Stimulated activated effector memory CD8-positive, alpha-beta T cell treated with anti-CD3 and anti-CD28 coated beads, Interleukin-12 subunit alpha, Interleukin-12 subunit beta, amount 100 ng/mL, for 72 hours (primary cell): ENCODE results near the gene C2orf81.

ENCODE experiments used
- ATAC-seq: fragments of 150-1000 bp; cut with Tn5 transposase; 2 replicates; pipeline ENCODE4 v1.10.0; 2021
- DNase-seq, 2 donors: peaks; one replicate each; pipeline ENCODE4 v3.0.0; 2021 to 2022; ENCODE audit warnings: low spot score in 2 of 2
- H3K27ac Mint-ChIP-seq: one replicate; pipeline ENCODE4 v1.8.0; 2022; ENCODE audit warnings: mild to moderate bottlenecking, mixed read lengths
- H3K36me3 Mint-ChIP-seq: one replicate; pipeline ENCODE4 v1.8.0; 2022; ENCODE audit warnings: mild to moderate bottlenecking, mixed read lengths
- H3K4me1 Mint-ChIP-seq: one replicate; pipeline ENCODE4 v1.8.0; 2022; ENCODE audit warnings: mixed read lengths
- H3K4me3 Mint-ChIP-seq: one replicate; pipeline ENCODE4 v1.8.0; 2022; ENCODE audit warnings: mild to moderate bottlenecking, mixed read lengths
- H3K9me3 Mint-ChIP-seq: one replicate; pipeline ENCODE4 v1.8.0; 2022; ENCODE audit warnings: mixed read lengths

The C2orf81 gene

DNA sequence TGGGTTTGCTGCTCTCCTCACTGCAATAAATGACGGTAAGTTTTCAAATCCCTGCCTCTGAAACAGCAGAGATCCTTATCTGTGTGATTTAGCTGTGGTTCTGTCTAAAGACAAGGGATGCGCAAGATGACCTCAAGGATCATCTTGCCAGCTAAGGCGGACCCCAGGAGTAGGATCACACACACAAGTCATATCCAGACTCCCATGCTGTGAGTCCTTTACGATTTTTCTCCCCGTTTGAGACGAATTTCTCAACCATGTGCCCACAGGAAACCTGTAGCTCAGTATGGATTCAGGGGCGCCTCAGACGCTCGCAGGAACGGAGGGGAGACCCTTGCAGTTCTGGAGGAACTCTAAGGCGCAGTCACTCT lies 30.2 kb downstream of the C2orf81 start:
- Mint-ChIP-seq H3K27ac (peak overlapping the region; percentile 97), H3K4me3 (peak overlapping the region; percentile 75), H3K36me3 (no peaks in the 10 kb centered on the region), H3K4me1 (no peaks in the 10 kb centered on the region), H3K9me3 (no peaks in the 10 kb centered on the region)
- DNase-seq (no peak), ATAC-seq (peak; percentile 16)

GRCh38 chr2:74390606-74391005 lies 30.8 kb downstream of the C2orf81 start:
- H3K9me3 Mint-ChIP-seq = no peaks in the 10 kb centered on the region
- ATAC-seq (no peak), DNase-seq (no peak)
- no peaks in the 10 kb centered on the region for H3K36me3 Mint-ChIP-seq
- H3K4me1 Mint-ChIP-seq = no peaks in the 10 kb centered on the region
- H3K27ac Mint-ChIP-seq = no peak overlapping the region
- peak overlapping the region; percentile 75 for H3K4me3 Mint-ChIP-seq

DNA sequence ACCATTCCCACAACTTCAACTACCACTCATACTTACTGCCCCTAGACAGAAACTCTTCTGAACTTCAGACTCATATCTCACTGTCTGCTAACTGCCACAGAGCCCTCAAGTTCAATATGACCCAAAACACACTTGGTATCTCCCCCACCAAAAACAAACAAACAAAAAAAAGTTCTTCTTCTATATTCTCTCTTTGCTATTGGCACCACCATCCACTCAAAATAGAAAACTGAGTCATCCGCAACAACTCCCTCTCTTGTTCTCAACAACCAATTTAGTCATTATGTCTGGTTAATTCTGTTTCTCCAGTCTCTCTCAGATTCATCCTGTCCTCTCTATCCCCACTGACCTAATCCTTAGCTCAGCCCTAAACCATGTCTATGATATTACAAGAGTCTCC lies 34.1 kb downstream of the C2orf81 start:
- H3K9me3 Mint-ChIP-seq = no peaks in the 10 kb centered on the region
- H3K4me1 Mint-ChIP-seq = no peaks in the 10 kb centered on the region
- peaks cover 4% of the 10 kb centered on the region for H3K36me3 Mint-ChIP-seq
- no peak overlapping the region for H3K27ac Mint-ChIP-seq
- no peak for DNase-seq
- no peak overlapping the region for H3K4me3 Mint-ChIP-seq
- ATAC-seq = peak; percentile 90

- ATAC-seq = no peak
- Mint-ChIP-seq H3K4me3 (no peak overlapping the region), H3K9me3 (no peaks in the 10 kb centered on the region), H3K36me3 (peaks cover 6% of the 10 kb centered on the region), H3K27ac (no peak overlapping the region), H3K4me1 (peaks cover 16% of the 10 kb centered on the region)
- DNase-seq = no peak
These were observed 36.0 kb downstream of the C2orf81 start for GRCh38 chr2:74385396-74385795.

- DNase-seq = no peak
- H3K9me3 Mint-ChIP-seq = no peaks in the 10 kb centered on the region
- peak overlapping the region; percentile 39 for H3K27ac Mint-ChIP-seq
- peaks cover 6% of the 10 kb centered on the region for H3K36me3 Mint-ChIP-seq
- no peak overlapping the region for H3K4me3 Mint-ChIP-seq
- ATAC-seq = no peak
- H3K4me1 Mint-ChIP-seq = peaks cover 30% of the 10 kb centered on the region
These were observed 37.4 kb downstream of the C2orf81 start for GRCh38 chr2:74384051-74384450.

DNA sequence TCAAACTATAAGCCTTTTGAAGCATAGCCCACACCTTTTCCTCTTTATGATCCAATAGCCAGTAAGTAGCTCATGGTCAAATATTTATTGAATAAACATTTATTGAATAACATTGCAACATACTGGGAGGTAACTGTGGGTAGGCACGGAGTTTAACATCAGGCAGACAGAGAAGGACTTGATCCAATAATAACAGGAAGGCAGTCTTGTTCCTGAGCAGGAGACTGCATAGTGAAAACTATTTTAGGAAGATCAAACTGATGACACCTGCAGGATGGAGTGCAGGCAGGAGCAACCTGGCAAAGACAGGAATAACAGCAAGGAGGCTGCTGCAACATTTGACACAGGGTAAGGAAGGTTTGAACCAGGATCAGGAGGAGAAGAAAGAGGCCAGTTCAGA lies 38.2 kb downstream of the C2orf81 start:
- Mint-ChIP-seq H3K4me3 (no peak overlapping the region), H3K4me1 (peaks cover 38% of the 10 kb centered on the region), H3K9me3 (no peaks in the 10 kb centered on the region), H3K36me3 (peaks cover 9% of the 10 kb centered on the region), H3K27ac (peak overlapping the region; percentile 39)
- ATAC-seq = no peak
- no peak for DNase-seq

DNA sequence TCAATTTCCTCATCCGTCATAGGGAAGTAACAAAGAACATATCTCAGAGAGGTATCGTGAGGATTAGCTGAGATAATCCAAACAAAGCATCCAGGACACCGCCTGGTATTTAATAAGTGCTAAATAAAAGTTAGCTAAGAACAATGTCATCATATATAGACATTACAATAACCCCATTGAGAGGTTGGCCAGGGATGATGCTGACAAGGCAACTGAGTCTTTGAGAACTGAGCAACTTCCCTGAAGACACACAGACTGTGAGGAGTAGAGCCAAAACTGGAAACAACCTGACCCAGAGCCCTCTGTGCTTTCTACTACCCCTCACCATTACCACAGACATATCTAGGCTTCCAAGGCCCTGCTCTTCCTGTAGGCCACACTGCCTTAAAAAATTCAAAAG lies 39.7 kb downstream of the C2orf81 start:
- H3K27ac Mint-ChIP-seq = peak overlapping the region; percentile 43
- no peak for ATAC-seq

GRCh38 chr2:74379851-74380789 lies 41.3 kb downstream of the C2orf81 start, which contains the start of gene DCTN1:
TSS of gene DCTN1 (minus strand) at chr2:74380311. CDS start at chr2:74380037, 274 bp downstream.
- Mint-ChIP-seq H3K27ac (peak within 1 kb of the TSS; percentile 84), H3K9me3 (no peaks in the 10 kb centered on the region), H3K4me3 (peak within 1 kb of the TSS; percentile 34), H3K36me3 (peaks cover 25% of the 10 kb centered on the region), H3K4me1 (peaks cover 56% of the 10 kb centered on the region)
- ATAC-seq (peak; percentile 75), DNase-seq (no peak)

More for the DNA sequence above, 39.7 kb downstream of the C2orf81 start:
- Mint-ChIP-seq H3K36me3 (peaks cover 19% of the 10 kb centered on the region), H3K4me3 (no peak overlapping the region), H3K9me3 (no peaks in the 10 kb centered on the region), H3K4me1 (peaks cover 44% of the 10 kb centered on the region)
- no peak for DNase-seq

DNA sequence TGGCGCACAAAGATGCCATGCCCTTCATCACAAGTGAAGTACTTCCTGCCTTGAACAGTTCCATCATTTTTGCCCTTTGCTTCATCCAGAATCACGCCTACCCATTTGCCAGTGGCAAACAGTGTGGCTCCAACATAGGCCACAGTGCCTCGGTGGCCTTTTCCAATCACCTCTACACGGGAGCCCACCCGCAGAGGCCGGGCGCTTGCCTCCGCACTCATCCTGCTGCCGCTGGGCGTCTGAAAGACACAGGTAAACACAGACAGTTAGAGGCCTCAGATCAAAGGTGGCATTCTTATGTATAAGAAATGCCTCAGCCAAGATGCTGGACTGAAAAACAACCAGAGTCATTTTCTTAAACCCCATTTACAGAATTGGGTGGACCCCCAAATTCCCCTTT lies 43.4 kb downstream of the C2orf81 start:
- Mint-ChIP-seq H3K4me3 (no peak overlapping the region), H3K27ac (peak overlapping the region; percentile 84), H3K4me1 (peaks cover 69% of the 10 kb centered on the region), H3K36me3 (peaks cover 25% of the 10 kb centered on the region), H3K9me3 (no peaks in the 10 kb centered on the region)
- DNase-seq (no peak), ATAC-seq (no peak)

DNA sequence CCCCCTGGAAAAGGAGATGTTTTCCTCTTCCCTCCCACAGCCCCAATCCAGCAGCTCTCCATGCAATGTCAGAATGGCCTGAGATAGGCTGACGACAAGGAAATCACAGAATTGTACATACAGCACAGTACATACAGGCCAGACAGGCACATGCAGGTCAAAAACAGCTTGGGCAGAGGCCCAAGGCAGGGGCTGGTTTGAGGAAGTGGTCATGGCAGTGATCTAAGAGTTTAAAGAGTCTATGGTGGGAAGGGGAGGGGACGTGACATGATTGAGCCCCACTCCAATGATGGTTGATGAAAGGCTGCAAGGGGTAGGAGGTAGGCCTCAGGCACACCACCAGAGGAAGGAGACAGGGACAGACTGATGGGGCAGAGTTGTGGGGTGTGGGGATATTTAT lies 45.6 kb downstream of the C2orf81 start:
- DNase-seq (no peak), ATAC-seq (no peak)
- peak overlapping the region; percentile 7 for H3K27ac Mint-ChIP-seq
- no peak overlapping the region for H3K4me3 Mint-ChIP-seq
- H3K4me1 Mint-ChIP-seq = peaks cover 62% of the 10 kb centered on the region
- H3K9me3 Mint-ChIP-seq = no peaks in the 10 kb centered on the region
- peaks cover 26% of the 10 kb centered on the region for H3K36me3 Mint-ChIP-seq

- DNase-seq (no peak), ATAC-seq (no peak)
- Mint-ChIP-seq H3K4me1 (peaks cover 50% of the 10 kb centered on the region), H3K36me3 (peaks cover 38% of the 10 kb centered on the region), H3K4me3 (no peak overlapping the region), H3K9me3 (no peaks in the 10 kb centered on the region), H3K27ac (no peak overlapping the region)
These were observed 46.8 kb downstream of the C2orf81 start for GRCh38 chr2:74374509-74375205.

DNA sequence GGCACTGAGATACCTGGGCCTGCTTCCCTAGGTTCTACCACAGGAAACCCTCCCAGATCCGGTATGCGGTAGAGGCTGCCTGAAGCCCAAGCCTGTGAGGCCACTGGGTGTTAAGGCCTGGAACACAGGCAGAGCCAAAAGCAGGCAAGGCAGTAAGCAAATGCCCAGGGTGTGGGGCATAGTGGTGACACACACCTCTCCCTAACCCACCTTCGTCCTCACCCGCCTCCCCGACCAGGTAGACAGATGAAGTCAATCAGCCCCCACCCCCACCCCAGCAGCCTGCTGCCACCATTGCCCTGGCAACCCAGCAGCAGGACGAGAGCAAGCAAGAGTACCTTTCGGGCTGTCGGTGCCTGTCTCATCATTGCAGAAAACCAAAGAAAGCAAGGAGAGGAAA lies 47.4 kb downstream of the C2orf81 start:
- no peak for ATAC-seq
- no peaks in the 10 kb centered on the region for H3K9me3 Mint-ChIP-seq
- H3K27ac Mint-ChIP-seq = no peak overlapping the region
- H3K36me3 Mint-ChIP-seq = peaks cover 44% of the 10 kb centered on the region
- DNase-seq = no peak
- H3K4me3 Mint-ChIP-seq = no peak overlapping the region
- peaks cover 44% of the 10 kb centered on the region for H3K4me1 Mint-ChIP-seq

GRCh38 chr2:74373221-74373676 lies 48.2 kb downstream of the C2orf81 start:
- peak overlapping the region; percentile 49 for H3K27ac Mint-ChIP-seq
- no peaks in the 10 kb centered on the region for H3K9me3 Mint-ChIP-seq
- H3K4me1 Mint-ChIP-seq = peaks cover 36% of the 10 kb centered on the region
- ATAC-seq (no peak), DNase-seq (no peak)
- peaks cover 49% of the 10 kb centered on the region for H3K36me3 Mint-ChIP-seq
- H3K4me3 Mint-ChIP-seq = no peak overlapping the region

- H3K4me3 Mint-ChIP-seq = no peak overlapping the region
- ATAC-seq (no peak), DNase-seq (no peak)
- H3K36me3 Mint-ChIP-seq = peaks cover 49% of the 10 kb centered on the region
- peaks cover 31% of the 10 kb centered on the region for H3K4me1 Mint-ChIP-seq
- H3K27ac Mint-ChIP-seq = peak overlapping the region; percentile 49
- no peaks in the 10 kb centered on the region for H3K9me3 Mint-ChIP-seq
These were observed 48.7 kb downstream of the C2orf81 start for GRCh38 chr2:74372674-74373073.

- H3K9me3 Mint-ChIP-seq = no peaks in the 10 kb centered on the region
- peaks cover 56% of the 10 kb centered on the region for H3K36me3 Mint-ChIP-seq
- peaks cover 29% of the 10 kb centered on the region for H3K4me1 Mint-ChIP-seq
- no peak overlapping the region for H3K27ac Mint-ChIP-seq
- no peak for ATAC-seq
- no peak overlapping the region for H3K4me3 Mint-ChIP-seq
- DNase-seq = no peak
These were observed 50.0 kb downstream of the C2orf81 start for GRCh38 chr2:74371421-74371820.
